ENCODE results near the gene ZSCAN21.

Gene ZSCAN21

GRCh38 chr7:100065452-100066186 lies 16.0 kb downstream of the ZSCAN21 start:
- no peak for DNase-seq (ENCODE audit: extremely low spot score)
- no peak for TF ChIP-seq SP1 (IDR thresholded peaks at IDR 0.05)
- no peak for TF ChIP-seq LEF1 (IDR thresholded peaks at IDR 0.05; ENCODE audit: borderline replicate concordance)
- TF ChIP-seq, protein P1, sequence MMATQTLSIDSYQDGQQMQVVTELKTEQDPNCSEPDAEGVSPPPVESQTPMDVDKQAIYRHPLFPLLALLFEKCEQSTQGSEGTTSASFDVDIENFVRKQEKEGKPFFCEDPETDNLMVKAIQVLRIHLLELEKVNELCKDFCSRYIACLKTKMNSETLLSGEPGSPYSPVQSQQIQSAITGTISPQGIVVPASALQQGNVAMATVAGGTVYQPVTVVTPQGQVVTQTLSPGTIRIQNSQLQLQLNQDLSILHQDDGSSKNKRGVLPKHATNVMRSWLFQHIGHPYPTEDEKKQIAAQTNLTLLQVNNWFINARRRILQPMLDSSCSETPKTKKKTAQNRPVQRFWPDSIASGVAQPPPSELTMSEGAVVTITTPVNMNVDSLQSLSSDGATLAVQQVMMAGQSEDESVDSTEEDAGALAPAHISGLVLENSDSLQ (IDR thresholded peaks at IDR 0.05) = no peak
- TF ChIP-seq FOXA1 (IDR thresholded peaks at IDR 0.05) = no peak
- TF ChIP-seq ARNT (IDR thresholded peaks at IDR 0.05) = no peak
- no peak for TF ChIP-seq BHLHE40 (IDR thresholded peaks at IDR 0.05; ENCODE audit: borderline replicate concordance)
- no peak for TF ChIP-seq ZNF384 (IDR thresholded peaks at IDR 0.05)
- no peak for TF ChIP-seq SUZ12 (IDR thresholded peaks at IDR 0.05)
- no peak for TF ChIP-seq HDGF (IDR thresholded peaks at IDR 0.05; ENCODE audit: borderline replicate concordance)
- TF ChIP-seq ELF4 (IDR thresholded peaks at IDR 0.05) = no peak
- no peak for TF ChIP-seq CTBP1 (IDR thresholded peaks at IDR 0.05; ENCODE audit: borderline replicate concordance)
- no peak for TF ChIP-seq L3MBTL2 (conservative IDR thresholded peaks at IDR 0.05)
- TF ChIP-seq FOXM1 (IDR thresholded peaks at IDR 0.05; ENCODE audit: borderline replicate concordance) = no peak
- no peak for TF ChIP-seq TARDBP (IDR thresholded peaks at IDR 0.05)
- TF ChIP-seq NFRKB (IDR thresholded peaks at IDR 0.05) = no peak
- TF ChIP-seq FOXK2 (IDR thresholded peaks at IDR 0.05) = no peak
- ChIA-PET POLR2A (no interaction called here), CTCF (no interaction called here)

DNA sequence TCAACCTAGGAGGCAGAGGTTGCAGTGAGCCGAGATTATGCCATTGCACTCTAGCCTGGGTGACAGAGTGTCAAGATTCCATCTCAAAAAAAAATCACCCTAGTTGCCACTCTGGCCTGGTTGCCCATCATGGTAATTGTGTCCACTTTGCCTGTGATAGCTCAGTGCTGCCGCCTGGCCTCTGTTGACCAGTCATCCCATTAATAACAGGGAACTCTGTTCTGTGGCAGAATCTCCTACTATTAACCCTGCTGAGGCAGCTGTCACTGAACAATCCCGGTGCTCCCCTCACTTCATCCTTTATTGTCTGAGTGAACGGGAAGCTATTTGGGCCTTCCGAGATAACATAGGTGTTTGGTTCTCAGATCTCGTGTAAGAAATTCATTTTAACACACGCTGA lies 17.4 kb downstream of the ZSCAN21 start:
- no peak for DNase-seq (ENCODE audit: extremely low spot score)
- CTCF ChIA-PET = no interaction called here
- POLR2A ChIA-PET = interaction anchor here (0.6 to 1.0 kb wide), 2 partner anchors 17 to 362 kb away, joined by 4 read pairs; no protein-coding TSS in a partner anchor
- TF ChIP-seq ZNF384 (IDR thresholded peaks at IDR 0.05) (no peak), NFRKB (IDR thresholded peaks at IDR 0.05) (no peak), BHLHE40 (IDR thresholded peaks at IDR 0.05; ENCODE audit: borderline replicate concordance) (no peak), SP1 (IDR thresholded peaks at IDR 0.05) (no peak), ELF4 (IDR thresholded peaks at IDR 0.05) (no peak), L3MBTL2 (conservative IDR thresholded peaks at IDR 0.05) (no peak), FOXM1 (IDR thresholded peaks at IDR 0.05; ENCODE audit: borderline replicate concordance) (no peak), SUZ12 (IDR thresholded peaks at IDR 0.05) (no peak), FOXK2 (IDR thresholded peaks at IDR 0.05) (no peak), TARDBP (IDR thresholded peaks at IDR 0.05) (no peak), ARNT (IDR thresholded peaks at IDR 0.05) (no peak), LEF1 (IDR thresholded peaks at IDR 0.05; ENCODE audit: borderline replicate concordance) (no peak), CTBP1 (IDR thresholded peaks at IDR 0.05; ENCODE audit: borderline replicate concordance) (no peak)
- TF ChIP-seq, protein P1 (IDR thresholded peaks at IDR 0.05) = no peak

- ChIA-PET POLR2A (no interaction called here), CTCF (no interaction called here)
- DNase-seq (ENCODE audit: extremely low spot score) = no peak
- no peak for TF ChIP-seq FOXA1 (IDR thresholded peaks at IDR 0.05)
- no peak for TF ChIP-seq SUZ12 (IDR thresholded peaks at IDR 0.05)
- no peak for TF ChIP-seq FOXM1 (IDR thresholded peaks at IDR 0.05; ENCODE audit: borderline replicate concordance)
- no peak for TF ChIP-seq BHLHE40 (IDR thresholded peaks at IDR 0.05; ENCODE audit: borderline replicate concordance)
- TF ChIP-seq ELF4 (IDR thresholded peaks at IDR 0.05) = no peak
These were observed 20.4 kb downstream of the ZSCAN21 start for GRCh38 chr7:100069991-100070390.

- no peak for TF ChIP-seq L3MBTL2 (conservative IDR thresholded peaks at IDR 0.05)
- no peak for TF ChIP-seq TARDBP (IDR thresholded peaks at IDR 0.05)
- TF ChIP-seq ARNT (IDR thresholded peaks at IDR 0.05) = no peak
- TF ChIP-seq ELF4 (IDR thresholded peaks at IDR 0.05) = no peak
- TF ChIP-seq NFRKB (IDR thresholded peaks at IDR 0.05) = no peak
- TF ChIP-seq HDGF (IDR thresholded peaks at IDR 0.05; ENCODE audit: borderline replicate concordance) = no peak
- TF ChIP-seq ZNF384 (IDR thresholded peaks at IDR 0.05) = no peak
- TF ChIP-seq SP1 (IDR thresholded peaks at IDR 0.05) = no peak
- TF ChIP-seq SUZ12 (IDR thresholded peaks at IDR 0.05) = no peak
- no peak for TF ChIP-seq BHLHE40 (IDR thresholded peaks at IDR 0.05; ENCODE audit: borderline replicate concordance)
- TF ChIP-seq LEF1 (IDR thresholded peaks at IDR 0.05; ENCODE audit: borderline replicate concordance) = no peak
- TF ChIP-seq FOXA1 (IDR thresholded peaks at IDR 0.05) = no peak
- TF ChIP-seq, protein P1 (IDR thresholded peaks at IDR 0.05) = no peak
- TF ChIP-seq FOXK2 (IDR thresholded peaks at IDR 0.05) = no peak
- TF ChIP-seq FOXM1 (IDR thresholded peaks at IDR 0.05; ENCODE audit: borderline replicate concordance) = no peak
- TF ChIP-seq CTBP1 (IDR thresholded peaks at IDR 0.05; ENCODE audit: borderline replicate concordance) = no peak
- ChIA-PET CTCF (no interaction called here), POLR2A (no interaction called here)
- no peak for DNase-seq (ENCODE audit: extremely low spot score)
These were observed 21.6 kb downstream of the ZSCAN21 start for GRCh38 chr7:100071018-100071723.

- POLR2A ChIA-PET = no interaction called here
- TF ChIP-seq TARDBP (IDR thresholded peaks at IDR 0.05) = no peak
- TF ChIP-seq L3MBTL2 (conservative IDR thresholded peaks at IDR 0.05) = no peak
- no peak for TF ChIP-seq FOXK2 (IDR thresholded peaks at IDR 0.05)
- no peak for TF ChIP-seq HDGF (IDR thresholded peaks at IDR 0.05; ENCODE audit: borderline replicate concordance)
- TF ChIP-seq SUZ12 (IDR thresholded peaks at IDR 0.05) = no peak
- no peak for TF ChIP-seq ZNF384 (IDR thresholded peaks at IDR 0.05)
- TF ChIP-seq FOXA1 (IDR thresholded peaks at IDR 0.05) = no peak
- DNase-seq (ENCODE audit: extremely low spot score) = no peak
These were observed 22.9 kb downstream of the ZSCAN21 start for GRCh38 chr7:100072462-100072861.

More at GRCh38 chr7:100072462-100072861, 22.9 kb downstream of the ZSCAN21 start:
- CTCF ChIA-PET = no interaction called here

Data from HEK293T (cell line).